Right ventricle myocardium inferior (tissue), 1 donor: ENCODE measurements around the gene GPATCH8. TPM values are rescaled to one million over a fixed set of nuclear protein-coding genes. Genes with fewer than 3 reads are reported as not detected.
"Not testable (repeated sequence)": the region's sequence is repeated elsewhere in the genome, so short reads cannot be mapped to it uniquely, and the experiment has no call there.

Experiments used
- ATAC-seq: fragments of 200-7000 bp; cut with Tn5 transposase; one replicate; pipeline ENCODE4 v1.9.1; 2020; ENCODE audit warnings: mild to moderate bottlenecking, moderate library complexity
- DNase-seq: peaks from one replicate; pipeline ENCODE4 v3.0.0; 2021; ENCODE audit errors: missing footprints
- intact Hi-C: fragments of 100-400 bp; cut with DNase I; formaldehyde crosslinking; loops from one replicate; pipeline ENCODE4 v1.11.0; 2022
- total RNA-seq: library from RNA; stranded (reverse); fragmentation: NEBNext Ultra II Directional; extraction: Animal tissue kit (Norgen Biotek cat#: 25700); gene quantifications from one replicate; pipeline ENCODE4 v1.2.1, GENCODE V29; 2021
- donor health status: DM: no; HTN: yes; CAD: no; lungs with severe emphysema.

GPATCH8 gene
- total RNA-seq, 1 donor from 2014 or later = 15.3 TPM

DNA sequence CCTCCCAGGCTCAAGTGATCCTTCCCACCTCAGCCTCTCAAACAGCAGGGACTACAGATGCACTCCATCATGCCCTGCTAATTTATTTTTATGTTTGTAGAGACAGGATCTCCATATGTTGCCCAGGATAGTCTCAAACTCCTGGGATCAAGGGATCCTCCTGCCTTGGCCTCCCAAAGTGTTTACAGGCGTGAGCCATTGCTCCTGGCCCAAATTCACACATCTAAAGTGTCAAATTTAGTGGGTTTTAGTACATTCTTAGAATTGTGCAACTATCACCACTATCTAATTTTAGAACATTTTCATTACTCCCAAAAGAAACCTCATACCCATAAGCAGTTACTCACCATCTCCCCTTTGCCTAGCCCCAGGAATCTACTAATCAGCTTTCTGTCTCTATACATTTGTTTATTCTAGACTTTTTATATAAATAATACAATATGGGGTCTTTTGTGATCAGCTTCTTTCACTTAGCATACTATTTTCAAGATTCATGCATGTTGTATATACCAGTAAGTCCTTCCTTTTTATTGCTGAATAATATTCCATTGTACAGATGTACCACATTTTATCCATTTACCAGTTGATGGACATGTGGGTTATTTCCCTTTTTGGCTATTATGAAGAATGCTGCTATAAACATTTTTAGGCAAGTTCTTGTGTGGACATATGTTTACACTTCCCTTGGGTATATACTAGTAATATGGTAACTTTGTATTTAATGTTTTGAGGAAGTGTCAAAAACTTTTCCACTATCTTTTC, 88.6 kb downstream of the GPATCH8 start:
- no peak for ATAC-seq
- DNase-seq = no peak
- intact Hi-C loops = no loop called here

DNA sequence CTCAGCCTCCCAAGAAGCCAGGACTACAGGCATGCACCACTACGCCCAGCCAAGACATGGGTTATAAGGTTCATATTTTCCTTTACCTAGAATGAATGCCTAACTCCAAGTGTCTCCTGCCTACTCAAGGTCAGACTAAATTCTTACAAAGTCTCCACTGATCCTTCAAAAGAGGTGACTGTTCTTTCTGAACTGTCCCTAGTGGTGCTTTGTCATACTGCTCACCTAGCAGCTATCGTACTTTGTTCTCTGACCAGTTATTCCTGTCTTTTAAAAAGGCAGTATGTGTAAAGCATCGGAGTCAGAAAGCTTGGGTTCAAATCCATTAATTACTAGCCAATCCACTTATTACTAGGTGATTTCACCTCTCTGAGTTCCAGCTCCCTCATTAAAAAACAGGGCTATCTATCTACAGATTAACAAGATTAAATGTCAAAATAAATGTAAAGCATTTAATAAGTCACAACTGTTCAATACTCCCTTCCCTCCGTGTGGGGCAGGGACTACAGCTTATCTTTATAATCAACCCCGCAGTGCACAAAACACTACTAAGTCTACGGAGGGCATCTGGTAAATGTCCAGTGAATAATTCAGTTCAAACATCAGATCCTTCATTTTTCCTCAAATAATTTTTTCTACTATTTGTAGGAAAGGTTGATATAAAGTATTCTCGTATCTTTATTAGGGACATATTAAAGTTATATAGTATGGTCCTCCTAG, 93.7 kb downstream of the GPATCH8 start:
- intact Hi-C loops = no loop called here
- ATAC-seq (no peak), DNase-seq (no peak)

DNA sequence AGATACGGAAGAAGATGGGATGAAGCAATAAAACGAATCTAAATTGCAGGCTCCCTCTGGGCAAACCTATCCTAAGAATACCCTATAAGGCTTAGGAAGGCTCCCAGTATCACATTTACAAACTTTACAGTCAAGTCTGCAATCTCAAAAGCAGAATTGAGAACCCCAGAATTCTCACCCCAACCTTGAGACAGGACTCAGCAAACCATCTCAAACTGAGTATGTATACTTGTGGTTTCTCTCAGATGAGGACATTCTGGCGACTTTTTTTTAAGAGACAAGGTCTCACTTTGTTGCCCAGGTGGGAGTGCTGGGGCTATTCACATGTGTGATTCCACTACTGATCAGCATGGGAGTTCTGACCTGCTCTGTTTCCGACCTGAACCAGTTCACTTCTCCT, 94.4 kb downstream of the GPATCH8 start:
- DNase-seq (no peak), ATAC-seq (no peak)
- intact Hi-C loops = no loop called here

DNA sequence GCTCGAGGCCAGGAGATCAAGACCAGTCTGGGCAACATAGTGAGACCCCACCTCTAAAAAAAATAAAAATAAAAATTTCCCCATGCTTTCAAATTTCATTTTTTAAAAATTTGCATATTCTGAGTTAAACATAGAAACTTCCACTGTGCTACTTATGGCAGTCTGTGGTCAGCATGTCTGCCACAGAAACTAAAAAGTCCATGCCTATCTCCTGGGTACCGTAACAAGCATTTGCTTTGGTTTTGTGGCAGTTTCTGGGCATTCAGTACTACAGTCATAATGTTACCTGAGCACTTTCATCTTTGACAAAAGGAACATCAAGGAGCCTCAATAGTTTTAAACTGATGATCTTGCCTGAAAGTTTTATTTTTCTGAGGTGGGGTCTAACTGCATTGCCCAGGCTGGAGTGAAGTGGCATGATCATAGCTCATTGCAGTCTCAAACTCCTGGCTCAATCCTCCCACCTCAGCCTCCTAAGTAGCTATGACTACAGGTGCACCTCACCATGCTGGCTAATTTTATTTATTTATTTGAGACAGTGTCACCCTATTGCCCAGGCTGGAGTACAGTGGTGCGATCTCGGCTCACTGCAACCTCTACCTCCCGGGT, 100.5 kb downstream of the GPATCH8 start:
- intact Hi-C loops = no loop called here
- ATAC-seq (no peak), DNase-seq (no peak)

DNA sequence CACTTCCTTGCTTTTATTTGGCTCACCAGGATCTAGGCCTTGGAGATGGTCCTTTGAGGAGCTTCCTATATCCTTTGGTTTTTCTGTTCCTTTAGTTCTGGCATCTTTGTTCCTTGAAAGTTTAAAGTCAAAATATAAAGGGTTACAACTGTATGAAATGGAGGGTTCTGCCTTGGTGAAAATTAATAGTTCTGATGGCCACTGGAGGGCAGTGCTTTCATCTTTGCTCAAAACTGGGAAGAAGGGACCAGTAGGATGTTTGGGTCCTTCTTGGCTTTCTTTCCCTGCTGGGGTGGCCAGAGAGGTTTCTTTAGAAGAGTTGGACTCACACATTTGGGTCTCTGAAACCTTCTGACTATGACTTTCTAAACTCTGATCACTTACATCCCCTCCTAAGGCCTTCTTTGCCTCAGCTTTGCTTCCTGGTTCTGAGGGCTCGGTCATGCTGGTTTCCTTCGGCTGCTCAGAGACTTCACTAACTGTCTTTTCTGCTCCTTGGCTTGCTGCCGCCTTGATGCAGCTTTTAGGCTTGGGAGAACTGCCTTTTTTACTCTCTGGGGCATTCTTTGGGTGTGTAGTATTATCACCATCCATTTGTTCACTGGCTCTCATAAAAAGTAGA, 102.9 kb downstream of the GPATCH8 start:
- intact Hi-C loops = no loop called here
- no peak for ATAC-seq
- DNase-seq = no peak

DNA sequence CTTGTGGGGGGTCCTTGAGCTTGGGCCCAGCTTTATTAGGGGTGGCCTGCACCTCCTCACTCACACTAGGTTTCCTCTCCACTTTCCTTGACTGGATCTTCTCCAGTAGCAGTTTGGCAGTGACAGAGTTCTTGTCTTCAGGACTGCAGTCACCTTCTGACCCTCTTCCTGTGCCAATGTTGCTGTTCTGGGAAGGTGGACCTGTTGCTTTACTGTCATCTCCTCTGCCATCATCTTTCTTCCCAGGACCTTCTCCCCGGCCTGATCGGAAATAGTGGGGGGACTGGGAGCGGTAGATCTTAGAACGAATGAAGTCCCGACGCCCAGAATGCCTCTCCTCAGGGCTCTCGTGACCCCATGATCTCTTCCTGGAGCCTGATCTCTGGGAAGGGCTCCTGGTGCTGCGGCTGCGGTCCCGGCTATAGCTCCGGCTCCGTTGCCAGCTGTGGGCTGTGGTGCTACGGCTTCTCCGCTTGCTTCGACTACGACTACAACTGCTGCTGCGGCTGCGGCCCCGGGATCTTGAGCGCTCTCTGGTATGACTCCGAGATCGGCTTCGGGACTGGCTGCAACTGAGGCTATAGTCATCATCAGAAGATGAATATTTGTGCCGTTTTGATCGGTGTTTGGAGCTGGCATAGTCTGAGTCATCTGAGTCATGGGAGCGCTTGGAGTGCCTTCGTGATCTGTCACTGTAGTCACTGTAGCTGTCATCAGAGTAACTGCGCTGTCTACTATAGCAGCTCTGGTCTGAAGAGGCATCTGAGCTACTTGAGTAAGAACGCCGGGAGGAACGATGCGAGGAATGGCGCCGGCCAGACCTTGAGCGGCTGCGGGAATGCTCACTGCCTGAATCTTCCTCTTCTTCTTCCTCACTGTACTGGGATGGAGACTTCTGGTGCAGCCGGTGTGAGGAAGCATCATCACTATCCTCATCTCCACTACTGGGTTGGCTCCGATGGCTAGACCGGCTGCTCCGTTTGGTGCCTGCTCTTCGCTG, 104.2 kb downstream of the GPATCH8 start:
- DNase-seq (no peak), ATAC-seq (no peak)
- intact Hi-C loops = no loop called here

DNA sequence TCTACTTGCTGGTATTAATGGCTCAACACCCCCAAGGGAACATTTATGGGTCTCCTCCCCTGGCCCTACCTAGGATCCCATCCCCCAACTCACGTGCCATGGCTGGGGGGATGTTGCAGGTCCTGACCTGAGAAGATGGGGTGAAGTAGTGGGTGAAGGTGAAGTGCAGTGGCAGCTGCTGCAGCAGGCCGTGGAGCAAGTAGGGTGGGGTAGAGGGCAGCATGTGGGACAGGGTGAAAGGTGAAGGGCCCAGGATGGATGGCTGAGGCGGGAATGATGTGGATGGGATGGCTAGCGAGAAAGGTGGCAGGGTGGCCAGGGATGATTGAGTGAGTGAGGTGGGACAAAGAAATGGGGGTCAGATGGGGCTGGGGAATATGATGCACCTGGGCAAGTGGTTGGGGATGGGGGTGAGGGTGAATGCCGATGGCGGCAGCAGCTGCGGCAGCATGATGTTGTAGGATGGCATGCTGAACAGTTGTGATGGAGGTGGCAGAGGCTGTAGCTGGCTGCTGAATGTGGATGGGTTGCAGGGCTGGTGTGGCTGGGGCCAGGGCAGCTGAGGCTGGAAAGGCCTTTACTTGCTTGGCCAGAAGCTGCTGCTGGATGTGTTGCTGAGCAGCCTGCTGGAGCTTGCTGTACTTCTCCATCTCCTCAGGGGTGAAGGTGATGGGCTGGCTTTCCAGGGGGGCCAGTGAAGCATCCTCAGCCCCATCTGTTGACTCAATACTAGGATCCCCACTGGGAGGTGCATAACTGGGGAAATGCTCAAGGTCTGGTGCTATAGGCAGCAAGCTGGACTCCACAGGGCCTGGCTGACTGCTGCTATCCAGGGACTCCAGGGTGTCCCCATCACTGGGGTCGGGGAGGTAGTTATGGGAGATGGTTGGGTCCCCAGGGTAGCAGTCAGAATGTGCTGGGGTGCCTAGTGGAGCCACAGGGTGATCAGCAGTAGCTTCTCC, 105.4 kb downstream of the GPATCH8 start:
- no peak for DNase-seq
- peak; percentile 14 for ATAC-seq
- intact Hi-C loops = no loop called here

DNA sequence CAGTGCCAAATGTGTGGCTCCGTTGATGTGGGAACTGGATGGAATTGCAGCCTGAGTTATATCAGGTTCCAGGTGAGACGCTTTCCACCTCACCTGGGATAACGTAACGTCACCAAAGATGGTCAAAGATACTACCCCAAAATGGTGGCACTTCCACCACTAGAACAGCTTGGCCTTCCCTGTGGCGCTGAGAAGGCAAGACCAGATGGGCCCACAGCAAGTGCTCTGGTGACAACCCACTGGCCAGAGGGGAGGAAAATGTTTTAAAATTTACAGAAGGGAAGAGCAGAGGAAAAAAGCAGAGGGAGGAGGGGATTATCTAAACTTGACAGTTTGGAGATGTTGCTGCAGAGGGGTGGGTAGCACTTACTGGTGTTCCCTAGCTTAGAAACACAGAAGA, 106.3 kb downstream of the GPATCH8 start:
- intact Hi-C loops = no loop called here
- ATAC-seq (no peak), DNase-seq (no peak)

DNA sequence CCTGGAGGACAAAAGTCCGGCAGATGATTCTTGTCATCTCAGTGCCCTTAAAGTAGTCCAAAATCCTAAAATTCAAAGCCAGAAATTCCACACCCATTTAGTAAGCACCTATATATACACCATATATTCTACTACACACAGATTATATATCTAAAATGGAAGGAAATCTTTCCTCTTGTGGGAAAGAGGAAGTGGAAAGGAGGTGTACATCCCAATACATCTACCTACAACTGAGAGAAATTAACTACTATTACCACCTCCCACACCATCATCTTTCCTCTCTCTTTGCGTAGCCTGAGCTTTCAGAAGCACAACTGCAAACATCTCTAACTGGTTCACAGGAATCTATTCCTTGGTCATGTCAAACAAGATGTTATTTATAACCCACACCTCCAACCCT, 108.4 kb downstream of the GPATCH8 start:
- DNase-seq (no peak), ATAC-seq (no peak)
- intact Hi-C loops = no loop called here

DNA sequence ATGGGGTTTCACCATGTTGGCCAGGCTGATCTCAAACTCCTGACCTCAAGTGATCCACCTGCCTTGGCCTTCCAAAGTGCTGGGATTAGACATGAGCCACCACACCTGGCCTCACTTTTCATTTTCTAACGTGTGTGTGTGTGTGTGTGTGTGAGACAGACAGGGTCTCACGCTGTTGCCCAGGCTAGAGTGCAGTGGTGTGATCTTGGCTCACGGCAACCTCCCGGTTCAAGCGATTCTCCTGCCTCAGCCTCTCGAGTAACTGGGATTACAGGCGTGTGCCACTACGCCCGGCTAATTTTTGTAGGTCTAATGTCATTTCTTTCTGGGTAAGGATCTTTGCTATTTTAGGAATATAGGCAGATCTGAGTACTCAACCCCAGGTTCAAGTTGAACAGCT, 109.1 kb downstream of the GPATCH8 start:
- DNase-seq, ATAC-seq, intact Hi-C loops: not testable (repeated sequence)

DNA sequence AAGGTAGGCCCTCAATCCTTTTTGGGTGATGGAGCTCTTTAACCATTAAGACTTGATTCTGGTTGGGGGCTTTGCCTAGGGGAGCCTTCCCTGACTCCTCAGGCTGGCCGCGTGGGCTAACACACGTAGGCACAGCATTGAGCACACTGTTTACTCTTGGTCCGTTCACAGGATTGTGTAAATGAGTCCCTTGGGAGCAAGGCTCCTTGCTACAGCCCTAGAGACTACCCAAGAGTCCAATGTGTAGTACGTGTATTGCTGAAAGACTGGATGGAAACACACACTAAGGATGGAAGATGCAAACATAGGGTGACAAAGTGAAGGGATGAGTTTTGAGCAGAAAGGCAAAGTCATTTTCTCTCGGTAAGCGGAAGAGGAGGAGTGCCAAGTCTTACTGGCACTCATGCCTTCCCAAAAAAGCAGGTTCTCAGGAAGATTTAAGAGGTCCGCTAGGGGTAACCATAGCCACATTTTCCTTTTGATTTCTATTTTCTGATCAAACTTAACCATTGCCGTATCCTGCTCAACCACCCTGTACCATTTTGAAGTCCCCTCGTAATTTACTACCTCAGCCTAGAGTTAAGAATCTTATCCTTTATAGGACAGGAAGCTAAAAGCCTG, 112.8 kb downstream of the GPATCH8 start:
- DNase-seq (no peak), ATAC-seq (no peak)
- intact Hi-C loops = no loop called here

DNA sequence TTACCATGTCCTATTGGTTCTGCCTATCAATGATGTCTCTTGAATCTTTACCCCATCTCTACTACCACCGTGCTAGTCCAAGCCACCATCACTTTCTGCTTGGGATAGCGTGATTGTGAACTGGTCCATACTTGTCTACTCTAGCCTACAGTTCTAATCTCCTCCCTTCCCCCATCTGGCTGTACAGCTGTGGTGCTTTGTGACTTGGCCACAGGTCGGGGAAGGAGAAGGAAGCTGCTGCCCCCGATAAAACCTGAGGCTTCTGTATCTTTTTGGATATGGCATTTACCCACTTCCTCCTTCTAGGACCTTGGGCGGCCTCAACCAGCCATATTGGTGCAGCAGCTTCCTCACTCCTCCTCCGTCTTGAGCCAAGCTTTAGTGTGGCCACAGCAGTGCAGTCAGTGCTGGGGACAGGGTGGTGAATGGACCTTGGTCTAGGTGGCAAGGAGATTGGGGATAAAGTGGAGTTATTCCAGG, 113.4 kb downstream of the GPATCH8 start:
- intact Hi-C loops = no loop called here
- no peak for ATAC-seq

DNA sequence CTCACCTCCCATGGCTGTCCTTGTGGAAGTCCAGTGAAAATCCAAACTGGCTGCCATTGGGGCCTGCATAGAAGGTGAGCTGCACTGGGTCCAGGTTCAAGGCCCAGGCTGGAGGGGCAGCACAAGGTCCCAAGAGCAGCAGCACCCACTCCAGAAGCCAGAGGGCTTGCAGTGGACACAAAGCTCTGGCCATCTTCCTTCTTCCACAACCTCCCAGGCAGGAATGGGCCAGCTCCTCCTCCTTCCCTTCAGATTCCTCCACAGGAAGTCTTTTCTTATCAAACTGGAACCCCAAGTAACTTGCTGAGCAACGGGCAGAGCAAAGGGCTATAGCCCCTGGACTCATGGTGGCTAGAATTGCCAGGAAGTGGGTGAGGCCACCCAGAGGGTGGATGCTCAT, 113.9 kb downstream of the GPATCH8 start, which contains the start of gene ITGA2B:
Gene ITGA2B (minus strand): TSS at position 369 of the 400 bp plus-strand sequence. CDS start 176 bp downstream, at position 193.
- intact Hi-C loops = no loop called here

More for the DNA sequence above, 113.4 kb downstream of the GPATCH8 start:
- DNase-seq = no peak

DNA sequence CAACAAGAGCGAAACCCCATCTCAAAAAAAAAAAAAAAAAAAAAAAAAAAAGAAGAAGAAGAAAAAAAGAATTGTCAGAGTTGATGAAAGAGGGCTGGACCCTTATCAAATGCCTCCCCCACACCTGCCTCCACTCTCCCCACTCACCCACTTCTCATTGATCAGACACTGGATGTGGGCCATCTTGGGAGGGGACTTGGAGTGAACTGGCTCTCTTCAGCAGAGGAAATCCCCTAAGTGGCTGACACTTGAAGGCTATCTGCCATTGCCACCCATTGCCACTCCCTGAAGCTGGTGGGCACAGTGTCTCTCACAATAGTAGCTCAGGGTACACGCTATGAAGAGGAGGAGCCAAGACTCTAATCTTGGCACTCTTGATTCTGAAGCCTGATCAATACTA, 115.4 kb downstream of the GPATCH8 start:
- DNase-seq (no peak), ATAC-seq (no peak)
- intact Hi-C loops = no loop called here

More for the DNA sequence above, 113.9 kb downstream of the GPATCH8 start, which contains the start of gene ITGA2B:
- ATAC-seq (no peak), DNase-seq (no peak)

DNA sequence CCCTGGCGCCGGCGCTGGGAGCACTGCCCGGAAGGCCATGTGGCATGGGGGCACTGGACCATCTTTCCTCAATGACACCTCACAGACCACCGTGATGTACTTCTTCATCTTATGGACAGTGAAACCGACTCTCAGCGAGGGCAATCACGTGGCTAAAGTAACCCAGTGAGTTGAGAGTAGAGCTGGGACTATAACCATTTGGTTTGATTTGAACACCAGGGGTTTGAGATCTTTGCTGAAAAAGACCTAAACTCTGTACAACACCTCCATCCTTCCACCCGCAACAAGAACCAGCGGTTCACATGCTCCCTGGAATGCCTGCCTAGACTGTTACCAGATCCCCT, 117.1 kb downstream of the GPATCH8 start:
- intact Hi-C loops = no loop called here
- DNase-seq (no peak), ATAC-seq (no peak)

DNA sequence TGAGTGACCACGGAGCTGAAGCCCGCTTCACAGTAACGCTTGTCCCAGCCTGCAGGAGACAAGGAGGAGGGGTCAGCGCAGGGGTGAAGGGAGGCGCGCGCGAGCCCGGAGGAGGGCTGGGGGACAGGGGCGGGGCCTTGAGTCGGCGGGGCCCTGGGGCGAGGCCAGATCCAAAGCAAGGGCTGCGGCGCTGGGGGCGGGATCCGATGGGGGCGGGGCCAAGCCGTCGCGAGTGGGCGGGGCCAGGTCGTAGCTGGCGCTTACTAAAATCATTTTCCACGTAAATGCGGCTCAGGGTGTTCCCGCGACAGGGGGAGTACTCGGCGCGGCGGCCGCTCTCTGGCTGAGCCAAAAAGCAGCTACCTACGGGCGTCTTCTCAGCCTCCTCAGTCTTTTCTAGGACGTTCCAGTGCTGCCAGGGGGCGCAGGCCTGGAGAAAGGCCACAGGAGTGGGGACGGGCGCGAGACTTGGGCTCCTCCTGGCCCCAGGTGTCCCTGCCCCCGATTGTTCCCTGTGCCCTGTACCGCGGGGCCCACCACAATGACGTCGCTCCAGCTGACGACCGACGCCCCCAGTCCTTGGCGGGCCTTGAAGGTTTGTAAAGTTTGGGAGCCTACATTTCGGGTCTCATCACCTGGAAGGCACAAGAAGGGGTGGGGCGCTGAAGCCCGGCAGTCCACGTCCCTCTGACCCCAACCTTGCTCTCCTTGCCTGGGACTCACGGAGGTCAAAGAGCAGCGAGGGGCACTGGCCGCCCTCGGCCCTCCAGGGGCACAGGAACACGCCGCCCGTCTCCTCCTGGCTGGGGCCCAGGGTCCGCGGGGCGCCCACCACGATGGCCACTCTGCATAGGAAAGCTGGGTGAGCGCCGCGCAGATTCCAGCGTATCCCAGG, 117.7 kb downstream of the GPATCH8 start:
- DNase-seq (peak; percentile 89), ATAC-seq (peak; percentile 89)
- intact Hi-C loops = no loop called here
